ENCODE measurements around the gene ACTA1.
"Not testable (repeated sequence)": the region's sequence is repeated elsewhere in the genome, so short reads cannot be mapped to it uniquely, and the experiment has no call there.

ACTA1 gene

GRCh38 chr1:229434005-229434640 lies at the start of gene ACTA1:
TSS of gene ACTA1 (minus strand) at chr1:229434094. CDS start at chr1:229433115, 979 bp downstream.
- DNase-seq: no peak

DNA sequence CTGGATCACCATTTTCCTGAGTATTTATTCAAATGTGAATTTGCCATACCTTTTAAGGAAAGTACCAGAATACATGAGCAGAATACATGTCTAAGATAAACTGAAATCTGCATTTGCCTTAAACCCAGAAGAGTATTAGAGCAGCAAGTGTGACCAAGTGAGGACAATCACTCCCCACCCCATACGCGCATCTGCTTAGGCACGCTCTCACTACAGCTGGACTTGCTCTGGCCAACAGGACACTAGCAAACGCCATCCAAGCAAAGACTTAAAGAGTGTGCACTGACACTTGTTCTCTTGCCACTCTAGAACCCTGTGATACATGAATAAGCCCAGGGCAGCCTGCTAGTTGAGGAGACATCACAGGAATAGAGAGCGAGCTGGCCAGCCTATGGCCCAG lies 48.6 kb upstream of the ACTA1 start:
- no peak for DNase-seq

DNA sequence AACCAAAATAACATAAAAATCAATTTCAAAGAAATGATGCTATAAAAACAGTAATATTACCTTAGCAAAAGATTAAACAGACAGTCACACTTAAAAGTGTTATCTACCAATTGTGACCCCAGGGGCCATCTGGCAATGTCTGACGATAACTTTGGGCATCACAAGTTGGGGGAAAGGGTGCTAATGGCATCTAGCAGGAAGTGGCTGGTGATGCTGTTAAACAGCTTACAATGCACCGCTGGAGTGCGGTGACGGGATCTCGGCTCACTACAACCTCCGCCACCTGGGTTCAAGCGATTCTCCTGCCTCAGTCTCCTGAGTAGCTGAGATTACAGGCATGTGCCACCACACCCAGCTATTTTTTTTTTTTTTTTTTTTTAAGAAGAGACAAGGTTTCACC lies 46.6 kb upstream of the ACTA1 start:
- DNase-seq: no peak

DNA sequence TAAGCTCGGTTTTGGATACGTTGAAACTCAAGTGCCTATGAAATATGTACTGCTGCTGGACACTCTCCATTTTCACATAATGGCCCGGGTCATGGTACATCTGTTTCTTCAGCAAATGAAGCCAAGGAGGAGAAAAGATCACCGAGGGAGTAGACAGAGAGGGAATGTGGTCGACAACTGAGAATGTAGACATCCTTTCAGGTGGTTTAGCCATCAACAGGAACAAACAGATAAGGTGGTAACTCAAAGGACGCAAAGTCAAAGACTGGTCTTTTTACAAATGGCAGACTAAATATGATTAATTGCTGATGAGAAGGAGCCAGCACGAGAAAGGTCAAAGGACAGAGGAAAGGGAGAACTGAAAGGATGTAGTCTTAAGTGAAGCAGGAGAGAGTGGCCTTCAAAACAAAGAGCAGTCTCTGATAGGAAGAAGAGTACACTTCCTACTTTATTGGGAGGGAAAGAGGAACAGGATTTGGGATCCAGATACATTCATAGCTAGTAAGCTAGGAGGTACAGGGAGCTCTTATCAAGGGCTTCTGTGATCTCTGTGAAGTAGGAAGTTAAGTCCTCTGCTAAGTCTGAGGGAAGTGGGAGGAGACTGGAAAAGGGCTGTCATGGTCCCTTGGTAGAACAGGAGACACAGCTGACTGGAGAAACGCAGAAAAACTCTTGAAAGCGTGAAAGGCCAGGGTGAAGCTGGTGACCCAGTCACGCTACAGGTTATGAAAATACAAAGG lies 45.9 kb upstream of the ACTA1 start:
- no peak for DNase-seq

- DNase-seq: no peak
These were observed 45.0 kb upstream of the ACTA1 start for GRCh38 chr1:229478852-229479251.

DNA sequence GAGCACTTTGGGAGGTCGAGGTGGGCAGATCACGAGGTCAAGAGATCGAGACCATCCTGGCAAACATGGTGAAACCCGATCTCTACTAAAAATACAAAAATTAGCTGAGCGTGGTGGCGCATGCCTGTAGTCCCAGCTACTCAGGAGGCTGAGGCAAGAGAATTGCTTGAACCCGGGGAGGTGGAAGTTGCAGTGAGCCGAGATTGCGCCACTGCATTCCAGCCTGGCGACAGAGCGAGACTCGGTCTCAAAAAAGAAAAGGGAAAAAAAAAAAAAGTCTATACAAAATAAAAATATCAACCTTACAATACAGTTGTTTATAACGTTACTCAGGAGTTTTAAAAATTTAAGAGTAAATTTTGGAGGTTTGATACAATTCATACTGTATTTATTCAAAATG lies 42.0 kb upstream of the ACTA1 start:
- not testable (repeated sequence) for DNase-seq

DNA sequence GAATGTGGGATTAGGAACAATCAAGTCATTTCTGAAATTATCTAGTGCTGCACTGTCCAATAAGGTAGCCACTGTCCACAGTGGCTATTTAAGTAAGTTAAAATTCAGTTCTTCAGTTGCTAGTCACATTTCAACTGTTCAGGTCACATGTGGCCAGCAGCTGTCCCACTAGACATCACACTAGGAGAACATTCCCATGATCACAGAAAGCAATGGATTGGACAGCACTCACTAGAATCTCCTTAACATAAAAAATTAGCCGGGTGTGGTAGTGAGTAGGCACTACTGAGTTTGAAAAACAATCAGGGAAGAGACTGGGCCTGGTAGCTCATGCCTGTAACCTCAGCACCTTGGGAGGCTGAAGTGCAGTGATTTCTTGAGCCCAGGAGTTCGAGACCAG lies 40.6 kb upstream of the ACTA1 start:
- no peak for DNase-seq

DNA sequence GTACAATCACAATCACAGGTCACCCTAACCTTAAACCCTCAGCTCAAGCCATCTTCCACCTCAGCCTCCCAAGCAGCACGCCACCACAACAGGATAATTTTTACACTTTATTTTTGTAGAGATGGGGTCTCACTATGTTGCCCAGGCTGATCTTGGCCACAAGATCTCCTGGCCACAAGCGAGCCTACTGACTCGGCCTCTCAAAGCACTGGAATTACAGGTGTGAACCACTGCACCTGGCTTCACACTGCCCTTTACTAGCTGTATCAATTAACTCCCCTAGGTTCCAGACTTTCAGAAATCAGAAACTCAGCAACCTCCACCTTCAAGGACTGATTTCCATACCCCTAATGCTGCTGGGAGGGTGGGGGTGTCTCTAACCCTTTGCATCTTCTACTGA lies 37.3 kb upstream of the ACTA1 start:
- no peak for DNase-seq

DNA sequence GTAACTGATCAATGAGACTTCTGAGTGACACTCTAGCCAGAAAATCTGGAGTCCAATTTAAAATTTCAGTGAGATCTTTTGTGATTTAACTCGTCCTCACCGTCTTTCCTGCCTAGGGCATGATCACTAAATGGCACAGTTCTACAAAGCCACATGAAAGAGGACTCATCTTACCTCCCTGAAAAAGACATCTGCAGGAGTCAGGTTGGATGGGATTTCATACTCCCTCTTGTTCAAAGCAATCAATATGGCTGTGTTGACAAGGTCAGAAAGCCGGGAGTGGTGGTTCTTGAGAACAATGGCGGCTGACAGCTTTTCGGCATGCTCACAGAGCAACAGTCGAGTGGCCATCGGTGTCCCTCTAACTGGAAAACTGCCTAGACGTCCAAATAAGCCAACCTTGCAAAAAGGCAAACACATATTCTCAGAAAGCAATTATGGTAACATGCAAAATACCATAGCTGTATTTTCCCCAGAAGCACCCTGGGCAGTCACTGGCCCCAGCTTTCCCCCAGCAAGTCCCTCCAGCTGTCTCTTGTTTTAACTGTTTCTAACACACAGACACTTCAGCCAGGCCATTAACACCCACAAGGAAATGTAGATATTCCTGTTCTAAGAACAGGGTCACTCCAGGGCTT lies 36.6 kb upstream of the ACTA1 start:
- DNase-seq: no peak

- no peak for DNase-seq
These were observed 33.0 kb upstream of the ACTA1 start for GRCh38 chr1:229466887-229467286.

- no peak for DNase-seq
These were observed 30.8 kb upstream of the ACTA1 start for GRCh38 chr1:229464672-229465071.

DNA sequence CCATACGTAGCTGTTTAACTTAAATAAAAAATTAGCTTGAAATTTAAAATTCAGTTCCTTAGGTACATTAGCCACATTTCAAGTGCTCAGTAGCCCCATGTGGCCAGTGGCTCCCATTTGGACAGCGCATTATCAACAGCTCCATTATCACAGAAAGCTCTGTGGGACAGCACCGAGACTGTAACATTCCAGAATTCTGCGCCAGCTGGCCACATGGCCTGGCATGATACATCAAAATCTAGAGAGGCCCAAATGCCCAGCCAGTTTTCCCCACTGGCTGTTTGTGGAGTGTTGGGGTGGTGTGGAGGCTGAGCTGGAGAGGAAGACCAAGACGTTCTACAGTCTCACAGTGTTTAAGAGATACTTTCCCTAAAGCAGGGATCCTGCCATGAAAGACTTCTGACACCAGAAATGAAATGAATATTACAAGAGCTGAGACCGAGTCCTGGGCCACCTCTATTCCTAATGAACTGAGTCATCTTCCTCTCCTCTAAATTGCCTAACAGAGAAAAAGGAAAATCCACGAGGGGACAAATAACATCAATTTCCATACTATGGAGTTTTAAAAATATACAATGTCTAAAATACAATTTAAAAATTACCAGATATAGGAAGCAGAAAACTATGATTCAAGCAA lies 27.3 kb upstream of the ACTA1 start:
- no peak for DNase-seq

DNA sequence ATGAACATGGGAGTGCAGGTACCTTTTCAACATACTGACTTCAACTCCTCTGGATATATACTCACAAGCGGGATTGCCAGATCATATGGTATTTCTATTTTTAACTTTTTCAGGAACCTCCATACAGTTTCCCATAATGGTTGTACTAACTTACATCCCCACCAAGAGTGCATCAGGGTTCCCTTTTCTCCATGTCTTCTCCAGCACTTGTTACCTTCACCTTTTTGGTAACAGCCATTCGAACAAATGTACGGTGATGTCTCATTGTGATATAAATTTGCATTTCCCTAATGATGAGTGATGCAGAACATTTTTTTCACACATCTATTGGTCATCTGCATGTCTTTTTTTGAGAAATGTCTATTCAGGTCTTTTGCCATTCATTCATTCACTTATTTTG lies 25.9 kb upstream of the ACTA1 start:
- DNase-seq: no peak

- DNase-seq: no peak
These were observed 23.5 kb upstream of the ACTA1 start for GRCh38 chr1:229457436-229457835.

DNA sequence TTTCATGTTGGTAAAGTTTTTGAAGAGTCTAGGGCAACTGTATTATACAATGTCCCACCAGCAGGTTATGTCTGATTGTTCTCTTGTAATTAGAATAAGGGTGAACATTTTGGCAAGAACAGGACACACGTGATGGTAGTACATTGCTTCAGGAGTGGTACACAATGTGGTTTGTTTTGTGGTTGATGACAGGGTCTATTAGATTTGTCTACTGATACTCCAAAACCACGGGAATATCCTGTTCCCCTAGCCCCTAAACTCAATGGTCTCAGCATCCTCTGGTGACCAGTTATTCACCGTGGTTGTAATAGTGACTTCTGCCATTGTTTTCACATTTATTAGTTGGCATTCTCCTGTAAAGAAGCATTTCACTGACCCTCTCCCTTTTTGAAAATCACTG lies 22.1 kb upstream of the ACTA1 start:
- no peak for DNase-seq

DNA sequence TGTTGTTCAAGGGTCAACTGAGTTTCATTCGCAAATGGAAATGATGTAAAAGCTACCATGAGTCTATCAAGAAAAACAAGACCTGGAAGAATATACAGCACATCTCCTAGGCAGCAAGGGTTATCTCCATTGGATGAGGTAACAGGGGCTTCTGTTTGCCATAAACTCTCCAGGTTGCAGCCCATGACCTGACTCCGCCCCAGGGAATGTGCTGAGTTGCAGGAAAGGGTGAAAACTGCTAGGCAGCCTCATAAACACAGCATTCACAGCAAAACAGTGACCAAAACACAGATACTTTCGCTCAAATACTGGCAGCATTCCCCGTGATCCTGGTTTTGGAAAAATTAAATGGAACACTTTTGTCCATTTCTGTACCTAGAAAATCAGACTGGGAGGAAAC lies 20.2 kb upstream of the ACTA1 start:
- DNase-seq: no peak

DNA sequence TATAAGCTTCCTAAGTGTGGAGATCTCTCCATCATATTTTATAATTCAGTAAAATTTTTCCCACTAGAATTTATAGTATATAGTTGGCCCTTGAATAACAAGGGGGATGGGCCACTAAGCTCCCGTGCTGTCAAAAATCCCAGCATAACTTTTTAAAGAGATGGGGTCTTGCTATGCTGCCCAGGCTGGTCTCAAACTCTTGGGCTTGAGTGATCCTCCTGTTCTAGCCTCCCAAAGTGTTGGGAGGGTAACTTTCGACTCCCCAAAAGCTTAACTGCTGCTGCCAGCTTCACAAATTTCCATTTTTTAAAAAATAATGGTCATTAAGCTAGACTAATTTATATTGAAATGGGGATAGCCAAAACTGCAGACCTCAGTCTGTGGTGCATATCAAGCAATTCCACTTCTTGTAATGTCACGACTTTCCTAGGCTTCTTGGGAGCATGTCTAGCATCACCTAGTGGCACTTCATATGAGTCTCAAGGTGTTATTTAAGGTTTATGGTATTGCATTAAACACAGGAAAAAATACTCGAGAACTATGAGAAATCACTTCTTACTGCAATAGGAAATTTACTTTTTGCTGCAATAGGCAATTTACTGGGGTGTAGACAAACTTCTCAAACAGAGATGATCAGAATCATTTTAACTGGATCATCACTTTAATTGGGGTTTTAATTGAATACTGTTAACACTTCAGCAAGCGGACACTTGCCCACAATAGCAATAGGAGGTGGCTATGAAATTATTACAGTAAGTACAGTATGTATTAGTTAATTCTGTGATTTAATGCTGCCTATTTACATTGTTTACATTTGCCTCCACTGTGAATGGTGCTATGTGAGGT lies 19.3 kb upstream of the ACTA1 start:
- DNase-seq: no peak

GRCh38 chr1:229448845-229449244 lies 15.0 kb upstream of the ACTA1 start:
- no peak for DNase-seq

- no peak for DNase-seq
These were observed 14.5 kb upstream of the ACTA1 start for GRCh38 chr1:229448354-229448753.

DNA sequence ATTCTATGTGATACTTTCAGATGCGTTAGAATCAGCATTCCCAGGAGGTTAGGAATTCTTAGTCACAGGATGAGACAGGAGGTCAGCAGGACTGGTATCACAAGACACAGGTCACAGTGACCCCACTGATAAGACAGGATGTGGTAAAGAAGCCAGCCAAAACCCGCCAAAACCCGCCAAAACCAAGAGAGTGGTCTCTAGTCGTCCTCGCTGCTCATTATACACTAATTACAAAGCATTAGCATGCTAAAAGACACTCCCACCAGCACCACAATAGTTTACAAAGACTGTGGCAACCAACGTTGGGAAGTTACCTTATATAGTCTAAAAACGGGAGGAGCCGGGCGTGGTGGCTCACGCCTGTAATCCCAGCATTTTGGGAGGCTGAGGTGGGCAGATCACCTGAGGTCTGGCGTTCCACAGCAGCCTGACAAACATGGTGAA lies 13.9 kb upstream of the ACTA1 start:
- no peak for DNase-seq

- DNase-seq: no peak
These were observed 11.9 kb upstream of the ACTA1 start for GRCh38 chr1:229445828-229446227.

GRCh38 chr1:229440851-229441537 lies 7.1 kb upstream of the ACTA1 start:
- DNase-seq: no peak
